Activated T-helper 17 cell treated with anti-CD3 and anti-CD28 coated beads, Interleukin-2, amount 50 U/mL, for 72 hours (primary cell): Measurements from ENCODE around the gene PLCE1. TPM values are rescaled to one million over a fixed set of nuclear protein-coding genes. Genes with fewer than 3 reads are reported as not detected.
"Not testable (repeated sequence)": the region's sequence is repeated elsewhere in the genome, so short reads cannot be mapped to it uniquely, and the experiment has no call there.

Source experiments
- ATAC-seq: fragments of 150-1000 bp; cut with Tn5 transposase; replicated peaks from 2 replicates; pipeline ENCODE4 v1.10.0; 2021; ENCODE audit warnings: mild to moderate bottlenecking, moderate library complexity
- H3K27ac Mint-ChIP-seq: one replicate; pipeline ENCODE4 v1.8.0; 2022; ENCODE audit warnings: mixed read lengths
- H3K27me3 Mint-ChIP-seq: one replicate; pipeline ENCODE4 v1.8.0; 2022; ENCODE audit warnings: mixed read lengths
- H3K36me3 Mint-ChIP-seq: one replicate; pipeline ENCODE4 v1.8.0; 2022; ENCODE audit warnings: low read depth, mild to moderate bottlenecking, mixed read lengths
- H3K4me1 Mint-ChIP-seq: one replicate; pipeline ENCODE4 v1.8.0; 2022; ENCODE audit warnings: mixed read lengths
- H3K4me3 Mint-ChIP-seq: one replicate; pipeline ENCODE4 v1.8.0; 2022; ENCODE audit warnings: mild to moderate bottlenecking, mixed read lengths
- H3K9me3 Mint-ChIP-seq: one replicate; pipeline ENCODE4 v1.8.0; 2022; ENCODE audit warnings: mixed read lengths
- total RNA-seq, 2 donors: library from RNA; stranded (reverse); gene quantifications; one replicate each; pipeline ENCODE4 v1.2.3, GENCODE V29; 2022

The PLCE1 gene
- total RNA-seq, result under 1 TPM; 0.08 to 0.09 TPM

DNA sequence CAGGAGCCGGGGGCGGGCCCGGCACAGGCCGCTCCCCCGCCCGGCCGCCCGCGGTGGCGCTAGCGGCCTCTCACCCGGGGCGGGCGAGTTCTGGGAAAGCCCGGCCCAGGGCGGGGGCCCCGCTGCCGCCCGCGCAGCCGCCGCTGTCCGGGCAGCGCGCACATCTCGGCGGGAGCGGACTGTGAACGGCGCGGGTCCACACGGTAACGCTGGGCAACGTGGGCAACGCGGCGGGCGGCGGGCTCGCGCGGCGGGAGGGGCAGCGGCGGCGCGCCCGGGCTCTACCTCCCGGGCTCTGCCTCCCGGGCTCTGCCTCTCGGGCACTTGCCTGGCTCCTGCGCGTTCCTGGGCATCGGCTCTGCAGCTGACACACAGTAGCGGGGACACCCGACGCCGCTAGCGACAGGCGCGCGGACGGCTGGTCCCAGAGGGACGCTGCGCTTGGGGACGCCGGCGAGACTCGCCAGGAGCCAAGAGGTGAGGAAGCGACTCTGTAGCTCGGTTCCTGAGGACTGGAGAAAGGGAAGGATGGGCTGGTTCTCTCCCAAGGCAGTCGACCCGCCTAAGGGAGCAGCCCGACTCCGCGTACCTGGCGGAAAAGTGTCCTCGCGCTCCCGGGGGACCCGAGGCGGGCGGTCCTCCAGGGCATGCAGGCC is at the start of gene PLCE1:
PLCE1 (plus strand) TSS at position 150 of the 656 bp plus-strand sequence. CDS start 37,116 bp downstream, outside the sequence.
- H3K27me3 Mint-ChIP-seq, result peaks cover 66% of the 10 kb centered on the region
- peak; percentile 37 for ATAC-seq

GRCh38 chr10:93945819-93946218 is 47.9 kb upstream of the PLCE1 start:
- H3K4me1 Mint-ChIP-seq, result no peaks in the 10 kb centered on the region
- ATAC-seq, result no peak
- no peaks in the 10 kb centered on the region for H3K9me3 Mint-ChIP-seq
- H3K4me3 Mint-ChIP-seq, result no peak overlapping the region
- H3K36me3 Mint-ChIP-seq, result no peaks in the 10 kb centered on the region
- no peaks in the 10 kb centered on the region for H3K27me3 Mint-ChIP-seq
- no peak overlapping the region for H3K27ac Mint-ChIP-seq

More for the DNA sequence above, at the start of gene PLCE1:
- Mint-ChIP-seq H3K4me1 (peaks cover 7% of the 10 kb centered on the region), H3K36me3 (peaks cover 7% of the 10 kb centered on the region), H3K4me3 (peak within 1 kb of the TSS; percentile 35), H3K27ac (no peak within 1 kb of the TSS), H3K9me3 (no peaks in the 10 kb centered on the region)

- H3K4me3 Mint-ChIP-seq, result no peak overlapping the region
- H3K4me1 Mint-ChIP-seq, result no peaks in the 10 kb centered on the region
- ATAC-seq, result no peak
- no peaks in the 10 kb centered on the region for H3K9me3 Mint-ChIP-seq
- no peak overlapping the region for H3K27ac Mint-ChIP-seq
- no peaks in the 10 kb centered on the region for H3K27me3 Mint-ChIP-seq
- no peaks in the 10 kb centered on the region for H3K36me3 Mint-ChIP-seq
These were observed 46.7 kb upstream of the PLCE1 start for GRCh38 chr10:93947055-93947454.

DNA sequence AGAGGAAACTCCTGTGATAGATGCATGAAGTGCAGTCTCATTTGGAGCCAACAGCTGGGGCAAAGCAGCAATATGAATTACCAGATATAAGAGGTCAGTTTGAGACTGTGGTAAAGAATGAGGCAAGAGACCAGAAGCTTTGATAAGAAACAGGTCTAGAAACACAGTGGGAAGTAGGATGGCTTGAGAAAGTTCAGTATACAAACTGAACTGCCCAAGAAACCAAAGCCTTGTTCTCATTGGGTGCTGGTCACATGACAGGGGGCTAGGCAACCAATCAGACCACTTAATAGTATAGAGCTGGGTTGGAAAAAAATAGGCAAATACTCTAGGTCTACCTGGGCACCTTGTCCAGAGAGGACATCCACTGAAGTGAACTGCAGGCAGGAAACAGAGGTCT is 46.2 kb upstream of the PLCE1 start:
- H3K36me3 Mint-ChIP-seq, result no peaks in the 10 kb centered on the region
- no peak overlapping the region for H3K27ac Mint-ChIP-seq
- ATAC-seq, result no peak
- no peak overlapping the region for H3K4me3 Mint-ChIP-seq
- H3K4me1 Mint-ChIP-seq, result no peaks in the 10 kb centered on the region
- no peaks in the 10 kb centered on the region for H3K9me3 Mint-ChIP-seq
- H3K27me3 Mint-ChIP-seq, result no peaks in the 10 kb centered on the region

GRCh38 chr10:93951905-93952304 is 41.8 kb upstream of the PLCE1 start:
- H3K27me3 Mint-ChIP-seq, result no peaks in the 10 kb centered on the region
- no peaks in the 10 kb centered on the region for H3K36me3 Mint-ChIP-seq
- no peaks in the 10 kb centered on the region for H3K4me1 Mint-ChIP-seq
- H3K4me3 Mint-ChIP-seq, result no peak overlapping the region
- no peak for ATAC-seq
- no peaks in the 10 kb centered on the region for H3K9me3 Mint-ChIP-seq
- H3K27ac Mint-ChIP-seq, result no peak overlapping the region

GRCh38 chr10:93954299-93954698 is 39.4 kb upstream of the PLCE1 start:
- no peaks in the 10 kb centered on the region for H3K27me3 Mint-ChIP-seq
- H3K9me3 Mint-ChIP-seq, result no peaks in the 10 kb centered on the region
- peaks cover 6% of the 10 kb centered on the region for H3K36me3 Mint-ChIP-seq
- no peak overlapping the region for H3K4me3 Mint-ChIP-seq
- no peak for ATAC-seq
- H3K27ac Mint-ChIP-seq, result no peak overlapping the region
- H3K4me1 Mint-ChIP-seq, result no peaks in the 10 kb centered on the region

DNA sequence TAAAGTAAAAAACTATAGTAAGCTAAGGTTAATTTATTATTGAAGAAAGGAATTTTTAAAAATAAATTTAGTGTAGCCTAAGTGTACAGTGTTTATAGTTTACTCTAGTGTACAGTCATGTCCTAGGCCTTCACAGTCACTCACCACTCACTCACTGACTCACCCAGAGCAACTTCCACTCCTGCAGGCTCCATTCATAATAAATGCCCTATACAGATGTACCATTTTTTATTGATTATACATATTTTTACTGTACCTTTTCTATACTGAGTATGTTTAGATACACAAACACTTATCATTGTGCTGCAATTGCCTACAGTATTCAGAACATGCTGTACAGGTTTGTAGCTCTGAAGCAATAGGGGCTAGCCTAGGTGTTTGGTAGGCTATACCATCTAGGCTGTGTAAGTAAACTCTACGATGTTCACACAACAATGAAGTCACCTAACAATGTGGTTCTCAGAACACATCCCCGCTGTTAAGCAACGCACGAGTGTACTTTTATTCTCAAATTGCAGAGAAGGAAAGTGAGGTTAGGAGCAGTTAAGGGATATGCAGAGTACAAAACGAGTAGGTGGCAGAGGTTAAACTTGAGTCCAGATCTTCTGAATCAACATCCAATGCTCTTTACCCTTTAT is 38.9 kb upstream of the PLCE1 start:
- Mint-ChIP-seq H3K27ac (no peak overlapping the region), H3K36me3 (peaks cover 10% of the 10 kb centered on the region), H3K27me3 (no peaks in the 10 kb centered on the region), H3K9me3 (no peaks in the 10 kb centered on the region), H3K4me1 (no peaks in the 10 kb centered on the region), H3K4me3 (no peak overlapping the region)
- no peak for ATAC-seq

DNA sequence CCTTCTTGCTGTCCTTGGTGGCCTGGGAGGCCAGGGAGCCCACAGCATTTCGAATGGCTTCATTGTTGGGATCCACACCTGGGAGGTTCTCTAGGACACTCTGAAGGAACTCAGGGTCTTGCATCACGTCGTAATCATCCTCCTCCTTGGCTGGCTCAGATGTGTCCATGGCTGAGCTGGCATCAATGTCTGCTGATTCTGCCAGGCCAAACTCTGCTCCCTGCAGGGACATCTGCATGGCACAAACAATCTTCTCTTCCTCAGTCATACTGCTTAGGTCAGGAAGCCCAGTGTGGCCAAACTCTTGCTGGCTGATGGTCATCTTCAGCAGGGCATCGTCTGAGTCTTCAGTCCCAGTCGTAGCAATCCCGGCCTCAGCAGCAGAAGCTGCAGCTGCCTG is 34.9 kb upstream of the PLCE1 start:
- H3K4me3 Mint-ChIP-seq, result no peak overlapping the region
- peaks cover 10% of the 10 kb centered on the region for H3K36me3 Mint-ChIP-seq
- no peaks in the 10 kb centered on the region for H3K27me3 Mint-ChIP-seq
- H3K27ac Mint-ChIP-seq, result no peak overlapping the region
- H3K4me1 Mint-ChIP-seq, result no peaks in the 10 kb centered on the region
- no peak for ATAC-seq
- H3K9me3 Mint-ChIP-seq, result no peaks in the 10 kb centered on the region

- H3K4me1 Mint-ChIP-seq, H3K4me3 Mint-ChIP-seq, ATAC-seq, H3K27me3 Mint-ChIP-seq, H3K27ac Mint-ChIP-seq, H3K36me3 Mint-ChIP-seq, H3K9me3 Mint-ChIP-seq: not testable (repeated sequence)
These were observed 32.7 kb upstream of the PLCE1 start for GRCh38 chr10:93960988-93961387.

DNA sequence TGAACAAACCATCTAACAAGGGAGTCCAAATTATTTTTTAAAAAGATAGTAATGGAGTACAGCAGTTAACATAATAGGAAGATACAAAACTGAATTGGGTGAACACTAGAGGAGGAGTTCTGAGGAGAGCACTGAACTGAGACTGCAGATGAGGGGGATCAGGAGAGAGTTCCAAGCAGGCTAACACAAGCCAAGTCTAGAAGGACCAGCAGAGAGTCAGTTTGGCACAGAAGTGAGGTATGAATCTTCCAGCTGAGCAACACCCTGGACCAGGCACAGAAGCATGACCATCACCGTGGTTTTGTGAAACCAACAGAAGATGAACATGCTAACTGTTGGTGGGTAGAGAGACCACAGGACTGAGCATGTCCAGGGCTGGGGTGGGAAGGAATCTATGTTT is 30.8 kb upstream of the PLCE1 start:
- no peak overlapping the region for H3K27ac Mint-ChIP-seq
- no peaks in the 10 kb centered on the region for H3K4me1 Mint-ChIP-seq
- H3K4me3 Mint-ChIP-seq, result no peak overlapping the region
- no peak for ATAC-seq
- H3K36me3 Mint-ChIP-seq, result peaks cover 10% of the 10 kb centered on the region
- no peaks in the 10 kb centered on the region for H3K27me3 Mint-ChIP-seq
- H3K9me3 Mint-ChIP-seq, result no peaks in the 10 kb centered on the region

DNA sequence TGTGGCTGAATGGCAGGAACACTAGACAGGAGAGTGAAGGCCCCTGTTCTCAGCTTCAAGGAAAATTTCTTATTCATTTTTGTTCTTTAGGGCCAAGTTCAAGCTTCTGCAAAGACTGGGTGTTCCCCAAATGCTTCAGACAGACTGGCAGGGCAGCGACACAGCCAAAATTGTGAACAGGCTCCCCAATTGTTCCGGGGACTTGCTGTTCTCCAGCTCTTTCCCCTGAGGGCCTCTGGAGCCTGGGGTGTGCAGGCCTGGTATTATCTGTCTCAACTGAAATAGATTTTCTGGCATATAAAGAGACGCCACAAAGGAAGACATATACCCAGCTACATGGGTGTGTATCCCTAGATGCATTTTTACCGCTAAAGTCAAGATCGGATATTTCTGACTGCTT is 30.3 kb upstream of the PLCE1 start:
- Mint-ChIP-seq H3K36me3 (peaks cover 10% of the 10 kb centered on the region), H3K27ac (no peak overlapping the region), H3K4me3 (no peak overlapping the region), H3K4me1 (no peaks in the 10 kb centered on the region), H3K9me3 (no peaks in the 10 kb centered on the region), H3K27me3 (no peaks in the 10 kb centered on the region)
- ATAC-seq, result no peak

DNA sequence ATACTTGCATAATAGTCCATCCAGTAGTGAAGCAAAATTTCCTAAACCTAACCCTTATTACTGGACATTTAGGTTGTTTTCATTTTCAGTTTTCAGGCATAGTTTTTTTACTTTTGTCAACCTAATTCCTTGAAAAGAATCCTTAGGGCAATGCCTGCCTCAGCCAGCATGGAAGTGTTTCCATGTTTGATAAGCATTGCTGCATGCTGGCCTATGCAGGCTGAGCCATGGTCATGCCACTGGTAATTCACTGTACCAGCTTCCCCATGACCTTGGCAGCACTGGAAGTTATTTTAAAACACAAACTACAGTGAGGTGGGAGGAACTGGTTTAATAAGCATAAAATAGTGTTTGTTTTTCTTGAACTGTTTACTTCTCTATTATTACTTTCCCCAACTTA is 27.8 kb upstream of the PLCE1 start:
- no peak overlapping the region for H3K27ac Mint-ChIP-seq
- no peaks in the 10 kb centered on the region for H3K4me1 Mint-ChIP-seq
- no peaks in the 10 kb centered on the region for H3K27me3 Mint-ChIP-seq
- ATAC-seq, result no peak
- H3K4me3 Mint-ChIP-seq, result no peak overlapping the region
- no peaks in the 10 kb centered on the region for H3K9me3 Mint-ChIP-seq
- no peaks in the 10 kb centered on the region for H3K36me3 Mint-ChIP-seq

DNA sequence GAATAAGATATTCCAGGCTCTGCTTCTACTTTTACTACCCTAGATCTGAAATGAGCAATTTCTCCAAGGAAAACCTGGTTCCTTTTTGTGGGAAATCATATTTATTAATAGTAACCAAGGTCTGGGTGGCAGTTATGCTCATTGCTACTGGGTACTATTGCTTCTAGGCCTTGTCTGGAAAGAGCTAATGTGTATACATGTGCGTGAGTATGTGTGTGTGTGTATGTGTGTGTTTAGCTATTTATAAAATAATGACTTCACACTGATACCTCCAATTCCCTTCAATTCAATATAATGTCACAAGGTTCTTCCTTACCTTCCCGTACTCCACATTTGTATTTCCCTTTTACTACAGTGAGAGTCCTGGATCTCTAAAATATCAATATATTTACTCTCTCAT is 26.0 kb upstream of the PLCE1 start:
- Mint-ChIP-seq H3K27me3 (no peaks in the 10 kb centered on the region), H3K4me1 (no peaks in the 10 kb centered on the region), H3K4me3 (no peak overlapping the region), H3K9me3 (no peaks in the 10 kb centered on the region), H3K36me3 (no peaks in the 10 kb centered on the region), H3K27ac (no peak overlapping the region)
- no peak for ATAC-seq

DNA sequence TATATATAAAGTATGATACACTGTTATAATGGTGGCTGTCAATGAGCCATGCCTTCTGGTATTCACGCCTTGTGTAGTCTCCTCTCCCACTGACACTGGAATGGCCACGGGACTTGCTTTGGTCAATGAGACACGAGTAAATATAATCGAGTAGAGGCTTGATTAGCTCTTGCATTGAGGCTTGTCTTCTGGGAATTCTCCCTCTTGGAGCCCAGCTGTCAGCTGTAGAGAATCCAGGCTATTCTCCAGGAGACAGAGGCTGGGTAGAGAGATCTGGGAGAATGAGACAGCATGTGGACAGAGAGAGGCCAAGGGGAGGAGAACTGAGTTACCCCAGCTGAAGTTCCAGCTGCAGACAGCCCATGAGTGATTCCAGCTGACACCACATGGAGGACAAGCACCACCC is 25.2 kb upstream of the PLCE1 start:
- H3K9me3 Mint-ChIP-seq, result no peaks in the 10 kb centered on the region
- no peak overlapping the region for H3K27ac Mint-ChIP-seq
- no peaks in the 10 kb centered on the region for H3K36me3 Mint-ChIP-seq
- H3K4me3 Mint-ChIP-seq, result no peak overlapping the region
- no peak for ATAC-seq
- H3K27me3 Mint-ChIP-seq, result no peaks in the 10 kb centered on the region
- no peaks in the 10 kb centered on the region for H3K4me1 Mint-ChIP-seq

- not testable (repeated sequence) for H3K9me3 Mint-ChIP-seq, H3K27ac Mint-ChIP-seq, H3K4me1 Mint-ChIP-seq, H3K27me3 Mint-ChIP-seq, H3K4me3 Mint-ChIP-seq, H3K36me3 Mint-ChIP-seq, ATAC-seq
These were observed 23.2 kb upstream of the PLCE1 start for GRCh38 chr10:93970433-93971010.
